HG03196 (cell line): ENCODE data around the gene SMAGP.

Source experiments
- ATAC-seq: cut with Tn5 transposase; IDR thresholded peaks from one replicate; pipeline ENCODE4 v1.9.1; 2021; ENCODE audit not compliant: unreplicated experiment

Gene SMAGP

DNA sequence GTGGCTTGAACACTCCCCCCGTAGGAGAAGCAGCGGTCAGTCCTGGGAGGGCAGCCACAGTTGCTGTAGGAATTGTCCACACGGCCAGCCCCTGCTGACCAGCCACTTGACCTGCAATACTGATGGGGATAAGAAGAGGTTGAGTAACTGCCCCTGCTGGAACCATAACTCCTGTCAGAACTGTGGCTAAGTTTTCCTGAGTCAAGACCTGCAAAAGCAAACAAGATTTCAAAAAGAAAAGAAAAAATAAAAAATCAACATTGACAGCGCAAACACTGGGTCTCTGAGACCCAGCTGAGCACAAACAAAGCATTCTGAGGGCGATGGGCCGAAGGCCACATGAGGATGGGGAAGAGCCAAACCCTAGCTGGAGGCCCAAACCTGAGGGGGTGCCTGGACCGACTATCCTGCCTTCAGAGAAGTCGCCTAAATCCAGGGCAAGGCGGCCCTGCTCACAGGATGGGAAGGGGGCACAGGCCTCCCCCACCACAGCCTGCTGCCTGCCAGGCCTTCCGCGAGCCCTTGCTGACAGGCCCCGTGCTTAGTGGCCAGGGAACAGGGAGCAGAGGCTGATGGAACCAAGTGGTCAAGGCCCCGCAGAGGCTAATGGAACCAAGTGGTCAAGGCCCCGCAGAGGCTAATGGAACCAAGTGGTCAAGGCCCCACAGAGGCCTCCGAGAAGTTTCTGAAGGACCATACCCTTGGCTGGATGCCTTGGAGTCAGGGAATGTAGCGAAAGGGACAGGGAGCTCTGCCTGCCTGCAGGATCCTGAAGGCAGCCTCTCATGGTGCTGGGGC, 71.4 kb downstream of the SMAGP start:
- ATAC-seq: no peak

DNA sequence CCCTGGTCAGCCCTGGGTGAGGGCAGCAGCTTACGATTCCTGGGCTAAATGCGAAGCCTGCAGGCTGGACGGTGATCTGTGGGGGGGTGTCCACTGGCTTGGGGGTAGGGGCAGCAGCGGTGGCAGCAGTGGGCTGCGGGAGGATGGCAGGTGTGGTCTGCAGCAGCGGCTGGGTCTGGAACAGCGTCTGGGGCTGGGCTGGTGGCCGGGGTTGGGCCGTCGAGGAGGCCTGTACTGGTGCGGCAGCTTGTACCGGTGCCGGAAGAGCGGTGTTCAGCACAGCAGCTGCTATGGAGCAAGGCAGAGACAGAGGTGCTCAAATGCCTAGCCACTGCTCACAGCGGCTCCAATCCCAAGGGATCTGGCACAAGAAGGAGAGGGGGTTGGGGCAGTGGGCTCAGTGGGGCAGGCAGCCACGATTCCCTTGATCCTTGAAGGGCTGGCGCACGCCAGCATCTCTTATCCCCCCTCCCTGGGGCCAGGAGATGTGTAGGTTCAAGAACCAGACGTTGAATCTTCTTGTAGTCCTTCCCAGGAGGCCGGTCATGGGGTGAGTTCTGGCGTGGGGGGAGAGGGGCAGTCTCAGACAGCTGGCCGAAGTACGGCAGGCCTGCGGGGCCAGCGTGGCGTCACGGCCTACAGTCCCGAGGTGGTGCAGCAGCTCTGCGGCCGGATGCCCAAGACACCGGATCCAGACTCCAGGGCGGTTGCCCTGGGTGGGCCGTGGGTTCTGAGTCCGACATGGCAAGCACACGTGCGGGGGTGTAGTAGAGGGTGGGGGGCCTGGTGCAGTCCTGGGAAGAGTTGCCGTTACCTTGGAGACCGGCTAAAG, 72.3 kb downstream of the SMAGP start:
- ATAC-seq: no peak

DNA sequence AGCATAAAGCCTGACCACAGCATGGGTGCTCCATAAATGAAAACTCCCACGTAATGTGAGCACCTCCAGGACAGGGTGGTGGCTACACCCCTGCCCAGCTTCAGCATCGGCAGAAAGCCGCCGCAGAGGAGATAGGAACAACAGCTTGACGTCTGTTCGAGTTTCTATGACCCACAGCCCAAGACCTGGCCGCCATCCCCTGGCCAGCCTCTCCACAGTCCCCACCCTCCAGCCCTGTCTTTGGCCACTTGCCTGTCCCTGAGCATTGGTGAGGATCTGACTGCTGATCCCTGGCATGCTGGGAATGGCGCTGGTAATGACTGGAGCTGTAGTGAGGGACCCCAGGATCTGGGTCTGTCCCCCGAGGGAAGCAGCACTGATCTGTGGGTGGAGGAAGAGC, 73.7 kb downstream of the SMAGP start:
- no peak for ATAC-seq

DNA sequence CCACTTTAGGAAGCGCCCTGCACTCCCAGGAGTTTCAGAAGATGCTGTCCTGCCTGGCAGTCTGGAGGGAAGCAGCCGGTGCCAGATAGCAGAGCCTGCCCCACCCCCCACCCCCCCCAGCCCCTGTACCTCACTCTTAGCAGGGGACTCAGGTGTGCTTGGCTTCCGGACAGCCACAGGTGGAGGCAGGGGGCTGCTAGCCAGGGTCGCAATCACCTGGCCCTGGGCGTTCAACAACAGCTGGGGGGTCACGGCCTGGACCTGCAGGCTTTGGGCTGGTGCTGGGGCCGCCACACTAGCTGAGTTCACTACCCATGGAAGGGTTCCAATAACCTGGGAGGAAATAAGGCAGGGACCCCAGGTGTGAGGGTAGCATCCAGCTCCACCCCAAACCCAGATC, 74.4 kb downstream of the SMAGP start:
- no peak for ATAC-seq
